ENCODE results near the gene ATP9A.
"Not testable (repeated sequence)": the region's sequence is repeated elsewhere in the genome, so short reads cannot be mapped to it uniquely, and the experiment has no call there.

Gene ATP9A

GRCh38 chr20:51653226-51653625 lies 115.0 kb downstream of the ATP9A start:
- DNase-seq = no peak

GRCh38 chr20:51651921-51652549 lies 116.2 kb downstream of the ATP9A start:
- DNase-seq = no peak

GRCh38 chr20:51650685-51651134 lies 117.5 kb downstream of the ATP9A start:
- no peak for DNase-seq

GRCh38 chr20:51648571-51648947 lies 119.6 kb downstream of the ATP9A start:
- no peak for DNase-seq

- DNase-seq = no peak
These were observed 120.3 kb downstream of the ATP9A start for GRCh38 chr20:51647674-51648570.

- DNase-seq = not testable (repeated sequence)
These were observed 124.4 kb downstream of the ATP9A start for GRCh38 chr20:51643810-51644209.

GRCh38 chr20:51643390-51643789 lies 124.8 kb downstream of the ATP9A start:
- DNase-seq = no peak

GRCh38 chr20:51641866-51642265 lies 126.3 kb downstream of the ATP9A start:
- no peak for DNase-seq

GRCh38 chr20:51640743-51641142 lies 127.4 kb downstream of the ATP9A start:
- DNase-seq = no peak

GRCh38 chr20:51639206-51639832 lies 128.9 kb downstream of the ATP9A start:
- DNase-seq = peak; percentile 63

GRCh38 chr20:51637241-51637640 lies 130.9 kb downstream of the ATP9A start:
- DNase-seq = no peak

- DNase-seq = no peak
These were observed 132.1 kb downstream of the ATP9A start for GRCh38 chr20:51636123-51636522.

- no peak for DNase-seq
These were observed 132.5 kb downstream of the ATP9A start for GRCh38 chr20:51635680-51636079.

- no peak for DNase-seq
These were observed 133.3 kb downstream of the ATP9A start for GRCh38 chr20:51634877-51635276.

GRCh38 chr20:51634257-51634656 lies 133.9 kb downstream of the ATP9A start:
- no peak for DNase-seq

GRCh38 chr20:51633430-51633829 lies 134.8 kb downstream of the ATP9A start:
- DNase-seq = no peak

GRCh38 chr20:51631953-51632352 lies 136.2 kb downstream of the ATP9A start:
- DNase-seq = no peak

GRCh38 chr20:51631011-51631950 lies 136.9 kb downstream of the ATP9A start:
- DNase-seq = peak; percentile 76

- DNase-seq = no peak
These were observed 138.7 kb downstream of the ATP9A start for GRCh38 chr20:51629399-51630058.

- DNase-seq = no peak
These were observed 139.4 kb downstream of the ATP9A start for GRCh38 chr20:51628533-51629398.

- DNase-seq = no peak
These were observed 140.6 kb downstream of the ATP9A start for GRCh38 chr20:51627586-51627985.

Data from 8988T (cell line).